CD4-positive, alpha-beta memory T cell (primary cell): Measurements from ENCODE around the gene HTR3B. TPM values are rescaled to one million over a fixed set of nuclear protein-coding genes. Genes with fewer than 3 reads are reported as not detected.
"Not testable (repeated sequence)": the region's sequence is repeated elsewhere in the genome, so short reads cannot be mapped to it uniquely, and the experiment has no call there.

Experiments
- CTCF ChIA-PET: fragments of 350-600 bp; sonication (Branson Sonifier 250); formaldehyde crosslinking; loops from one replicate; lab custom pipeline; 2021; ENCODE audit warnings: inconsistent platforms; ENCODE audit not compliant: partially characterized antibody; lab: Charles Lee
- POLR2A ChIA-PET: fragments of 350-600 bp; sonication (Branson Sonifier 250); formaldehyde crosslinking; loops from one replicate; lab custom pipeline; 2021; ENCODE audit not compliant: partially characterized antibody; lab: Charles Lee
- DNase-seq, 5 donors: peaks; one replicate each; pipeline versions ENCODE4 v3.0.0 to v3.0.0-alpha.2; 2020 to 2022; ENCODE audit warnings: mixed read lengths in 1 of 5
- H3K27ac ChIP-seq: one replicate; pipeline ENCODE4 v1.7.0; 2013; ENCODE audit warnings: low read depth, low read length
- H3K27me3 ChIP-seq: 2 replicates; pipeline ENCODE4 v1.7.0; 2013; ENCODE audit warnings: mild to moderate bottlenecking, low read length, moderate library complexity; ENCODE audit not compliant: insufficient read depth
- H3K36me3 ChIP-seq: 2 replicates; pipeline ENCODE4 v1.7.0; 2013; ENCODE audit warnings: mild to moderate bottlenecking, low read length, moderate library complexity; ENCODE audit not compliant: insufficient read depth
- H3K4me1 ChIP-seq: 2 replicates; pipeline ENCODE4 v1.7.0; 2013; ENCODE audit warnings: mild to moderate bottlenecking, low read length, moderate library complexity; ENCODE audit not compliant: insufficient read depth
- H3K4me3 ChIP-seq, 2 donors: one replicate each; pipeline ENCODE4 v1.7.0; 2013; ENCODE audit warnings: low read length in 2 of 2, mild to moderate bottlenecking in 1 of 2
- H3K9me3 ChIP-seq, 2 donors: one replicate each; pipeline ENCODE4 v1.7.0; 2013; ENCODE audit warnings: low read length in 2 of 2, control low read depth in 1 of 2; ENCODE audit not compliant: control insufficient read depth in 1 of 2
- H3K27ac Mint-ChIP-seq, 7 donors: one replicate each; pipeline ENCODE4 v1.8.0; 2020 to 2021; ENCODE audit warnings: mixed read lengths in 7 of 7, mild to moderate bottlenecking in 6 of 7, inconsistent platforms in 3 of 7, moderate library complexity in 3 of 7
- H3K27me3 Mint-ChIP-seq, 2 donors: one replicate each; pipeline ENCODE4 v1.8.0; 2020 to 2021; ENCODE audit warnings: mixed read lengths in 2 of 2
- H3K36me3 Mint-ChIP-seq, 2 donors: one replicate each; pipeline ENCODE4 v1.8.0; 2020 to 2021; ENCODE audit warnings: mixed read lengths in 2 of 2, inconsistent platforms in 1 of 2, mild to moderate bottlenecking in 1 of 2
- H3K4me1 Mint-ChIP-seq, 4 donors: one replicate each; pipeline ENCODE4 v1.8.0; 2020 to 2021; ENCODE audit warnings: mixed read lengths in 4 of 4, mild to moderate bottlenecking in 1 of 4
- H3K4me3 Mint-ChIP-seq, 8 donors: one replicate each; pipeline ENCODE4 v1.8.0; 2020 to 2021; ENCODE audit warnings: mixed read lengths in 8 of 8, mild to moderate bottlenecking in 7 of 8, moderate library complexity in 6 of 8, inconsistent platforms in 3 of 8
- H3K9me3 Mint-ChIP-seq, 8 donors: one replicate each; pipeline ENCODE4 v1.8.0; 2020 to 2021; ENCODE audit warnings: mixed read lengths in 8 of 8, mild to moderate bottlenecking in 5 of 8, inconsistent platforms in 3 of 8, moderate library complexity in 1 of 8
- intact Hi-C: fragments of 100-400 bp; cut with micrococcal nuclease; formaldehyde crosslinking; loops from one replicate; pipeline ENCODE4 v1.15.1; 2023
- polyA plus RNA-seq, 2 donors: library from polyadenylated mRNA; unstranded; fragments of 300-500 nt; fragmentation: Illumina TruSeq; gene quantifications; one replicate each; pipeline ENCODE4 v1.2.3, GENCODE V29; 2021
- total RNA-seq, 2 experiments: library from RNA; stranded (reverse); gene quantifications; one replicate each; pipeline ENCODE4 v1.2.3, GENCODE V29; 2021

Gene HTR3B
- total and polyA plus RNA-seq, 4 experiments from 2014 or later = not detected

GRCh38 chr11:113876074-113876797 lies 28.4 kb upstream of the HTR3B start:
- Mint-ChIP-seq H3K36me3 (peaks cover 0 to 7% of the 10 kb centered on the region in 2 donors), H3K27ac (peak overlapping the region; percentile 91 to 99 (median 98)), H3K4me3 (peak overlapping the region; percentile 98 to 100 (median 99)), H3K4me1 (peaks cover 23 to 51% (median 37%) of the 10 kb centered on the region in 4 donors), H3K27me3 (no peaks in the 10 kb centered on the region), H3K9me3 (peaks cover 0 to 3% (median 0%) of the 10 kb centered on the region in 8 donors)
- no peak for DNase-seq
- peak overlapping the region; percentile 42 to 71 for H3K4me3 ChIP-seq
- intact Hi-C loops = loop anchor here (5.0 kb wide), 3 partner anchors 104 to 564 kb away; partner anchors contain the start of genes REXO2, TTC12 and ZW10
- peaks cover 24% of the 10 kb centered on the region for H3K4me1 ChIP-seq
- ChIA-PET POLR2A (no interaction called here), CTCF (no interaction called here)
- H3K27me3 ChIP-seq = no peaks in the 10 kb centered on the region
- no peaks in the 10 kb centered on the region for H3K9me3 ChIP-seq
- peak overlapping the region; percentile 68 for H3K27ac ChIP-seq
- no peaks in the 10 kb centered on the region for H3K36me3 ChIP-seq

- peaks cover 23 to 46% (median 35%) of the 10 kb centered on the region in 4 donors for H3K4me1 Mint-ChIP-seq
- Histone ChIP-seq H3K4me3 (no peak overlapping the region), H3K4me1 (peaks cover 24% of the 10 kb centered on the region), H3K36me3 (no peaks in the 10 kb centered on the region), H3K27me3 (no peaks in the 10 kb centered on the region), H3K27ac (no peak overlapping the region), H3K9me3 (no peaks in the 10 kb centered on the region)
- ChIA-PET CTCF (no interaction called here), POLR2A (no interaction called here)
- intact Hi-C loops = loop anchor here (5.0 kb wide), 3 partner anchors 105 to 565 kb away; partner anchors contain the start of genes REXO2, TTC12 and ZW10
- no peak for DNase-seq
- H3K36me3 Mint-ChIP-seq = peaks cover 0 to 7% of the 10 kb centered on the region in 2 donors
- peaks cover 0 to 3% (median 0%) of the 10 kb centered on the region in 8 donors for H3K9me3 Mint-ChIP-seq
- no peaks in the 10 kb centered on the region for H3K27me3 Mint-ChIP-seq
- H3K27ac Mint-ChIP-seq = peak overlapping the region in 6 of 7 donors; percentile 73 to 99 (median 94)
- H3K4me3 Mint-ChIP-seq = peak overlapping the region; percentile 98 to 100 (median 99)
Measured at GRCh38 chr11:113876798-113877669, 27.6 kb upstream of the HTR3B start.

- Mint-ChIP-seq H3K9me3 (peaks cover 0 to 3% (median 0%) of the 10 kb centered on the region in 8 donors), H3K27ac (peak overlapping the region in 3 of 7 donors; percentile 23 to 98 (median 91)), H3K4me3 (peak overlapping the region in 2 of 8 donors; percentile 11 to 40), H3K4me1 (peaks cover 21 to 42% (median 32%) of the 10 kb centered on the region in 4 donors), H3K36me3 (peaks cover 0 to 7% of the 10 kb centered on the region in 2 donors), H3K27me3 (no peaks in the 10 kb centered on the region)
- CTCF ChIA-PET = no interaction called here
- DNase-seq = no peak
- Histone ChIP-seq H3K36me3 (no peaks in the 10 kb centered on the region), H3K27me3 (no peaks in the 10 kb centered on the region), H3K9me3 (no peaks in the 10 kb centered on the region), H3K4me3 (no peak overlapping the region), H3K27ac (no peak overlapping the region), H3K4me1 (peaks cover 24% of the 10 kb centered on the region)
- POLR2A ChIA-PET = no interaction called here
- intact Hi-C loops = loop anchor here (5.0 kb wide), 3 partner anchors 105 to 565 kb away; partner anchors contain the start of genes REXO2, TTC12 and ZW10
Measured at GRCh38 chr11:113877670-113878055, 26.9 kb upstream of the HTR3B start.

DNA sequence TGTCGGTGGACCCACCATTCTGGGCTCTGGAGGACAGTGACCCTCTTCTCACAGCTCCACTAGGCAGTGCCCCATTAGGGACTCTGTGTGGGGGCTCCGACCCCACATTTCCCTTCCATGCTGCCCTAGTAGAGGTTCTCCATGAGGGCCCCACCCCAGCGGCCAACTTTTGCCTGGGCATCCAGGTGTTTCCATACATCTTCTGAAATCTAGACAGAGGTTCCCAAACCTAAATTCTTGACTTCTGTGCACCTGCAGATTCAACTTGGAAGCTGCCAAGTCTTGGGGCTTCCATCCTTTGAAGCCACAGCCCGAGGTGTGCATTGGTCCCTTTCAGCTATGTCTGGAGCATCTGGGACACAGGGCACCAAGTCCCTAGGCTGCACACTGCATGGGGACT lies 25.1 kb upstream of the HTR3B start:
- peak overlapping the region in 1 of 8 donors; percentile 7 for H3K4me3 Mint-ChIP-seq

DNA sequence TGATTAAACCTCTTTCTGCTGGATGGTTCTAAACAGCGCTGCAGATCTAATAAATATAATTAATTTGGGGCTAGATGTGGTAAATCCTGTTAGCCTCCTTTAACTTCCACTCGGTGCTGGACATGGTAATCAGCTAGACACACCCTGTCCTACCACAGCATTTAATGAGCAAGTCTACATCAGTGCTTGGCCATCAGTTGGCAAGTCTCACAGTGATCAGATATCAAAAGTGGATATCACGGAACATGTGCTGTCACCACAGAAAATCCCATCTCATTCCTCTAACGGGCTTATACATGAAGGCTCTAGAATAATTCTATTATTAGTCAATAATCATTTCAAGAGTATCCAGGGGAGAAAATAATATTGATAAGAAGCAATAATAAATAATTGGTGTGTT lies 23.6 kb upstream of the HTR3B start:
- H3K27ac Mint-ChIP-seq = no peak overlapping the region
- ChIA-PET CTCF (no interaction called here), POLR2A (no interaction called here)

More for the DNA sequence above, 25.1 kb upstream of the HTR3B start:
- POLR2A ChIA-PET, H3K27me3 Mint-ChIP-seq, H3K27me3 ChIP-seq, H3K9me3 Mint-ChIP-seq, H3K27ac ChIP-seq, CTCF ChIA-PET, H3K4me1 ChIP-seq, DNase-seq, H3K4me3 ChIP-seq, H3K9me3 ChIP-seq, H3K36me3 Mint-ChIP-seq, H3K36me3 ChIP-seq: not testable (repeated sequence)
- intact Hi-C loops = loop anchor here (5.0 kb wide), 3 partner anchors 107 to 567 kb away; partner anchors contain the start of genes REXO2, TTC12 and ZW10
- Mint-ChIP-seq H3K27ac (peak overlapping the region in 1 of 7 donors; percentile 35), H3K4me1 (peaks cover 11 to 27% (median 21%) of the 10 kb centered on the region in 4 donors)

GRCh38 chr11:113881856-113882255 lies 22.7 kb upstream of the HTR3B start:
- no peaks in the 10 kb centered on the region for H3K27me3 ChIP-seq
- POLR2A ChIA-PET = no interaction called here
- intact Hi-C loops = no loop called here
- H3K9me3 ChIP-seq = no peaks in the 10 kb centered on the region
- no peak for DNase-seq
- no peaks in the 10 kb centered on the region for H3K27me3 Mint-ChIP-seq
- peaks cover 3 to 8% (median 7%) of the 10 kb centered on the region in 4 donors for H3K4me1 Mint-ChIP-seq
- H3K36me3 Mint-ChIP-seq = no peaks in the 10 kb centered on the region
- H3K9me3 Mint-ChIP-seq = no peaks in the 10 kb centered on the region
- no peaks in the 10 kb centered on the region for H3K36me3 ChIP-seq
- H3K4me1 ChIP-seq = peaks cover 6% of the 10 kb centered on the region
- H3K4me3 Mint-ChIP-seq = no peak overlapping the region
- H3K27ac ChIP-seq = no peak overlapping the region
- H3K4me3 ChIP-seq = no peak overlapping the region
- no peak overlapping the region for H3K27ac Mint-ChIP-seq
- CTCF ChIA-PET = no interaction called here

More for the DNA sequence above, 23.6 kb upstream of the HTR3B start:
- no peaks in the 10 kb centered on the region for H3K9me3 ChIP-seq
- DNase-seq = no peak
- no peak overlapping the region for H3K4me3 ChIP-seq
- H3K4me1 ChIP-seq = peaks cover 6% of the 10 kb centered on the region
- no peaks in the 10 kb centered on the region for H3K36me3 ChIP-seq
- Mint-ChIP-seq H3K4me1 (peaks cover 8 to 17% (median 13%) of the 10 kb centered on the region in 4 donors), H3K9me3 (no peaks in the 10 kb centered on the region), H3K27me3 (no peaks in the 10 kb centered on the region), H3K36me3 (peaks cover 0 to under 1% of the 10 kb centered on the region in 2 donors), H3K4me3 (no peak overlapping the region)
- intact Hi-C loops = no loop called here
- no peak overlapping the region for H3K27ac ChIP-seq
- no peaks in the 10 kb centered on the region for H3K27me3 ChIP-seq
